AG08396 (cell line): ENCODE measurements around the gene PLXNA1.

Experiments used
- DNase-seq: peaks from one replicate; pipeline ENCODE4 v3.0.0; 2012; ENCODE audit warnings: low spot score, mixed read lengths

The PLXNA1 gene

GRCh38 chr3:126952983-126953660, 29.8 kb upstream of the PLXNA1 start:
- no peak for DNase-seq

GRCh38 chr3:126954141-126954842, 28.6 kb upstream of the PLXNA1 start:
- no peak for DNase-seq

- no peak for DNase-seq
Measured at GRCh38 chr3:126955004-126955790, 27.7 kb upstream of the PLXNA1 start.

GRCh38 chr3:126956361-126956760, 26.6 kb upstream of the PLXNA1 start:
- no peak for DNase-seq

GRCh38 chr3:126956866-126957650, 25.9 kb upstream of the PLXNA1 start:
- no peak for DNase-seq

- DNase-seq: no peak
Measured at GRCh38 chr3:126957776-126958637, 24.9 kb upstream of the PLXNA1 start.

- no peak for DNase-seq
Measured at GRCh38 chr3:126958638-126959085, 24.3 kb upstream of the PLXNA1 start.

- DNase-seq: no peak
Measured at GRCh38 chr3:126959136-126959920, 23.6 kb upstream of the PLXNA1 start.

GRCh38 chr3:126959921-126960603, 22.9 kb upstream of the PLXNA1 start:
- DNase-seq: peak; percentile 30

GRCh38 chr3:126960604-126960995, 22.3 kb upstream of the PLXNA1 start:
- no peak for DNase-seq

GRCh38 chr3:126961191-126961790, 21.6 kb upstream of the PLXNA1 start:
- DNase-seq: peak; percentile 77

GRCh38 chr3:126961791-126962461, 21.0 kb upstream of the PLXNA1 start:
- no peak for DNase-seq

GRCh38 chr3:126962756-126963155, 20.2 kb upstream of the PLXNA1 start:
- DNase-seq: no peak

- no peak for DNase-seq
Measured at GRCh38 chr3:126963261-126964190, 19.4 kb upstream of the PLXNA1 start.

GRCh38 chr3:126964261-126964660, 18.7 kb upstream of the PLXNA1 start:
- DNase-seq: no peak

- DNase-seq: no peak
Measured at GRCh38 chr3:126964950-126965349, 18.0 kb upstream of the PLXNA1 start.

- no peak for DNase-seq
Measured at GRCh38 chr3:126965526-126966080, 17.3 kb upstream of the PLXNA1 start.
